HG03097 (cell line): ENCODE results near the gene NCOA7.
A peak's percentile ranks its signal among the peaks of the same experiment; 100 is the strongest.
"Not testable (repeated sequence)": the region's sequence is repeated elsewhere in the genome, so short reads cannot be mapped to it uniquely, and the experiment has no call there.

Source experiments
- ATAC-seq: cut with Tn5 transposase; IDR thresholded peaks from one replicate; pipeline ENCODE4 v1.9.1; 2021; ENCODE audit not compliant: unreplicated experiment, low FRiP score

Gene NCOA7

GRCh38 chr6:125943528-125944433 is 153.0 kb downstream of the NCOA7 start:
- ATAC-seq, result no peak

DNA sequence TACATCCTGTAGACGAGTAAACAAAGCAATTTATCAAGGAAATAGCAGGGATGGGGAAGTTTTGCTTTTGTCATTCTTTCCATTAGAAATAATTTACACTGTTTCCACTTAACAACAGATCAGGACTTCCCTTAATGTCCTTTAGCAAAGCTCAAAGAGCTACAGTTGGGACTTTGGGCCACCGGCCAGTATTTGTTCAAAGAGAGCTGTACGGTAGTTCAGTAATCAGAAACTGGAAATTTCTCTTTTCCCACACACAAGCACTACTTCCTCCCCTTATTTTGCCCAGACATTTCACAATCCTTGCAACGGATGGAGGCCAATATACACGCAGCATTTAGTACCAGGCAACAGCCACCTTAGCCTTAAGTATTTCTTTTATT is 153.7 kb downstream of the NCOA7 start:
- ATAC-seq, result no peak

GRCh38 chr6:125944896-125945295 is 154.1 kb downstream of the NCOA7 start:
- no peak for ATAC-seq

- no peak for ATAC-seq
Observed at GRCh38 chr6:125945378-125946141, 154.8 kb downstream of the NCOA7 start.

- no peak for ATAC-seq
Observed at GRCh38 chr6:125947615-125948014, 156.9 kb downstream of the NCOA7 start.

- ATAC-seq, result no peak
Observed at GRCh38 chr6:125948455-125948854, 157.7 kb downstream of the NCOA7 start.

GRCh38 chr6:125949069-125949468 is 158.3 kb downstream of the NCOA7 start:
- no peak for ATAC-seq

DNA sequence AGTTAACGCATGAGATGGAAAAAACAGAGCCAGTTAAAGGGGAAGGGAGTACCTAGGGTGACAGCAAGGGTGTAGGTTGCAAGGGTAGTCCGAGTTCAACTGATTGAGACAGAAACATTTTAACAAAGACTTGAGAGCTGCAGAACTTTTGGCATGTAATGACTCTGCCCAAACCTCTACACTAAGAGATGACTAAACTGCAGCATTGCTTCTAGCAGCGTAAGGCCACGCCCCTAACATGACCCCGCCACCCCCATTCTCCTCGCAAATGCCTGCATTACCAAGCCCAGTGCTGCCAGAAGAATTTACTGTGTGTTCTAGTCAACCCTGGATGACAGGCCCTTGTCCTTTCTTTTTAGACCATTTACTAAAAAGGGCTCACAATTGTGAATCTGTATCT is 159.5 kb downstream of the NCOA7 start:
- ATAC-seq, result no peak

GRCh38 chr6:125950716-125951115 is 160.0 kb downstream of the NCOA7 start:
- not testable (repeated sequence) for ATAC-seq

GRCh38 chr6:125951323-125951722 is 160.6 kb downstream of the NCOA7 start:
- ATAC-seq, result no peak

GRCh38 chr6:125952764-125953501 is 162.2 kb downstream of the NCOA7 start:
- ATAC-seq, result no peak

DNA sequence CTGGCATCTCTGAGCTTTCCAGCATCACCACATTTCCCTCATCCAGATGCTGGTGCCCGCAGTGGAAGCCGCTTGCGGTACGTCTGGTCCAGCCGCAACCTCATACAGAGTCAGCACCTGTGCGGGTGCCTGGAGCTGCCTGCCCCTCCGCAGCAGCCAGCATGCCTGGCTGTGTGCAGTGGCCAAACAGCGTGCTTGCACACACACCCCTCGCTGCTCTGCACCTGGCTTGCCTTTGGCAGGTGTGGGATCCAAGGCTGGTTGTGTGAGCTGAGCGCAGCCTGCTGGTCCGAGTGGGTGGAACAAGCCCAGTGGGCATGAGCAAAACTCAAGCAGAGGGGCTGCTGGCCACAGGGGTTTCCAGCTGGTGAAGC is 162.7 kb downstream of the NCOA7 start:
- no peak for ATAC-seq

DNA sequence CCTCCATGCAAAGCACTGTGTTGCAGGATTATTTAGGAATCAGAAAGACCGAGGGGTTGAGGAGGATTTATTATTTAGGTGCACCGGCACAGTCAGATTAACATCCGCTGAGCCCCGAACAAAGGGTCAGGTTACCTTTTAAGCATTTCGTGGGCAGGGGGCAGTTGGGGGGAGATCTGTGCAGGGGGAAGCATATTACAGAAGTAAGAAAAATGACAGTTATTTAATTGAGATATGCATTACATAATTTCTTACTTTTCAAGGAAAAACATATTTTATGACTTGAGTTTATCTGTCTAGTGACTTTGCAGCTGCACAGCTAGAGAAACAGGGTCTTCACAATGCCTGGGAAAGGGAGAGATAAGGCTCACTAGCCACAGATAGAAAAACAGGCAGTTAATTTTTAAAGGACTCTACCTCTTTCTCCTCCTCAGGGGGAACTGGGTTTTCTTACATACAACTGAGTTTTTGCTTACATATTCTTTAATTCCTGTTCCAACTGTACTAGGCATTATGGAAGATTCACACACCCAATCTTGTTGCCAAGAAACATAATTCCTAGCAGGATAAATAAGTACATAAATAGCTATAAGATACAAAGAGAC is 164.1 kb downstream of the NCOA7 start:
- no peak for ATAC-seq

GRCh38 chr6:125955973-125956372 is 165.2 kb downstream of the NCOA7 start:
- no peak for ATAC-seq

- peak; percentile 93 for ATAC-seq
Observed at GRCh38 chr6:125956506-125957390, 166.0 kb downstream of the NCOA7 start, which contains the start of gene HINT3. Gene HINT3 (plus strand): TSS chr6:125956770. CDS start chr6:125956978, 208 bp downstream.

DNA sequence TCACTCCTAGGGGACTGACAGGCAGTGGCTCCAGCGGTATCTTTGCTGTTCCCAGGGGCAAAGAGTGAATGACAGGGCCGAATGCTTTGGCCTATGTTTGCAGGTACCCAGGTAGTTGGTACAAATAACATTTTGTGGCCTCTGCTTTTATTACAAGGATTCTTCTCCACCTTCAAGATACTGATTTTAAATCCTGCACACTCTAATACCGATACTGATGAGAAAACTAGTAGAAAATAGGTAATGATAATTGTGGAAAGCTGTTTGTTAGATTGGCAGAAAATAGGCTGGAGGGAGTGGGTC is 166.6 kb downstream of the NCOA7 start:
- ATAC-seq, result no peak

GRCh38 chr6:125957845-125958244 is 167.1 kb downstream of the NCOA7 start:
- no peak for ATAC-seq

DNA sequence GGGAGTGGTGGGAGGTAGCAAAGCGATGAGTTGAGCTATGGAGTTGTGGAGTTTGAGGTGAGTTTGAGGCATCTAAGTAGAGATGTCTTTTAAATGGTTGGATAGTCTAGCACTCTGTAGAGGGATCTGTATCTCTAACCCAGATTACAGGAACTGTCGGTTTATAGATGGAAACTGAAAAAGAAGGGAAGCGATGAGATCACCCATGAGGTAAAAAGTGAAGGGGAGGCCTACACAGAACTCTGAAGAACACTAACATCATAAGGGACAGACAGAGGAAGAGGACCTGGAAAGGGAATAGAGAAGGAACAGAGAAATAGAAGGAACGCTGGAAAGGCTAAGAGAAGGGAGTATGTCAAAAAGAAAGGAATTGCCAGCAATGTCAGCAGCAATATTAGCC is 168.3 kb downstream of the NCOA7 start:
- ATAC-seq, result no peak

GRCh38 chr6:125961117-125961516 is 170.4 kb downstream of the NCOA7 start:
- ATAC-seq, result no peak
